ENCODE data around the gene LHX3. TPM values are rescaled to one million over a fixed set of nuclear protein-coding genes. Genes with fewer than 3 reads are reported as not detected.

Gene LHX3
- total RNA-seq, 2 experiments from 2014 or later = not detected

- Mint-ChIP-seq H3K27me3 (no peaks in the 10 kb centered on the region), H3K9me3 (ENCODE audit: low read depth) (no peaks in the 10 kb centered on the region), H3K27ac (no peak overlapping the region), H3K4me3 (no peak overlapping the region), H3K36me3 (ENCODE audit: low read depth) (peaks cover 5% of the 10 kb centered on the region), H3K4me1 (peaks cover 28% of the 10 kb centered on the region)
- POLR2A ChIA-PET = no interaction called here
- DNase-seq (no peak), ATAC-seq (no peak)
- CTCF ChIA-PET = no interaction called here
- intact Hi-C loops (cut with DNase I, micrococcal nuclease) = loop anchor here in 1 of 2 experiments (10.0 kb wide), 2 partner anchors 547 to 1207 kb away; partner anchors contain the start of genes CCDC183, NSMF and TMEM141
These were observed 42.6 kb upstream of the LHX3 start for GRCh38 chr9:136247551-136247916.

GRCh38 chr9:136246849-136247550 is 42.1 kb upstream of the LHX3 start:
- DNase-seq (no peak), ATAC-seq (no peak)
- ChIA-PET POLR2A (no interaction called here), CTCF (interaction anchor here (0.7 kb wide), 1 partner anchor 20 kb away, joined by 3 read pairs; no protein-coding TSS in a partner anchor)
- H3K9me3 Mint-ChIP-seq (ENCODE audit: low read depth) = no peaks in the 10 kb centered on the region
- peaks cover 28% of the 10 kb centered on the region for H3K4me1 Mint-ChIP-seq
- H3K27me3 Mint-ChIP-seq = no peaks in the 10 kb centered on the region
- H3K27ac Mint-ChIP-seq = no peak overlapping the region
- intact Hi-C loops (cut with DNase I, micrococcal nuclease) = loop anchor here in 1 of 2 experiments (10.0 kb wide), 2 partner anchors 548 to 1208 kb away; partner anchors contain the start of genes CCDC183, NSMF and TMEM141
- peaks cover 5% of the 10 kb centered on the region for H3K36me3 Mint-ChIP-seq (ENCODE audit: low read depth)
- no peak overlapping the region for H3K4me3 Mint-ChIP-seq

GRCh38 chr9:136245219-136246150 is 40.6 kb upstream of the LHX3 start, which contains the start of gene QSOX2:
Gene QSOX2 (minus strand): TSS chr9:136245812. CDS start chr9:136245803, 9 bp downstream.
- peak; percentile 61 for ATAC-seq
- intact Hi-C loops (cut with DNase I, micrococcal nuclease) = loop anchor here (1.0 to 10.0 kb wide), 14 partner anchors 13 to 1209 kb away; partner anchors contain the start of genes CAMSAP1 (in 1 of the 2), CCDC183 (in 1 of the 2), DNLZ (in 1 of the 2) and INPP5E (in 1 of the 2)
- CTCF ChIA-PET = interaction anchor here (0.8 to 1.0 kb wide), 2 partner anchors 17 to 22 kb away, joined by 3 to 4 read pairs; no protein-coding TSS in a partner anchor

GRCh38 chr9:136244969-136245218 is 40.0 kb upstream of the LHX3 start:
- H3K9me3 Mint-ChIP-seq (ENCODE audit: low read depth) = no peaks in the 10 kb centered on the region
- H3K27me3 Mint-ChIP-seq = no peaks in the 10 kb centered on the region
- H3K4me1 Mint-ChIP-seq = peaks cover 28% of the 10 kb centered on the region
- intact Hi-C loops (cut with DNase I, micrococcal nuclease) = loop anchor here (1.0 to 10.0 kb wide), 15 partner anchors 13 to 1210 kb away; partner anchors contain the start of genes CAMSAP1 (in 1 of the 2), CCDC183 (in 1 of the 2), DNLZ (in 1 of the 2) and INPP5E (in 1 of the 2)
- DNase-seq = no peak
- H3K27ac Mint-ChIP-seq = peak overlapping the region; percentile 95
- ATAC-seq = no peak
- ChIA-PET CTCF (interaction anchor here (1.0 kb wide), 1 partner anchor 17 kb away, joined by 4 read pairs; no protein-coding TSS in a partner anchor), POLR2A (no interaction called here)
- peaks cover 11% of the 10 kb centered on the region for H3K36me3 Mint-ChIP-seq (ENCODE audit: low read depth)
- H3K4me3 Mint-ChIP-seq = peak overlapping the region; percentile 85

More at GRCh38 chr9:136245219-136246150, 40.6 kb upstream of the LHX3 start, which contains the start of gene QSOX2:
- Mint-ChIP-seq H3K27ac (peak within 1 kb of the TSS; percentile 95), H3K9me3 (ENCODE audit: low read depth) (no peaks in the 10 kb centered on the region), H3K36me3 (ENCODE audit: low read depth) (peaks cover 11% of the 10 kb centered on the region), H3K27me3 (no peaks in the 10 kb centered on the region), H3K4me1 (peaks cover 28% of the 10 kb centered on the region), H3K4me3 (peak within 1 kb of the TSS; percentile 85)
- POLR2A ChIA-PET = no interaction called here
- DNase-seq = peak; percentile 94

- ChIA-PET POLR2A (no interaction called here), CTCF (no interaction called here)
- H3K4me1 Mint-ChIP-seq = peaks cover 28% of the 10 kb centered on the region
- peak overlapping the region; percentile 95 for H3K27ac Mint-ChIP-seq
- peaks cover 11% of the 10 kb centered on the region for H3K36me3 Mint-ChIP-seq (ENCODE audit: low read depth)
- ATAC-seq (peak; percentile 83), DNase-seq (peak; percentile 88)
- no peaks in the 10 kb centered on the region for H3K9me3 Mint-ChIP-seq (ENCODE audit: low read depth)
- intact Hi-C loops (cut with DNase I, micrococcal nuclease) = loop anchor here (1.0 to 10.0 kb wide), 7 partner anchors 12 to 1210 kb away; partner anchors contain the start of genes CCDC183 (in 1 of the 2), NOTCH1 (in 1 of the 2), NSMF (in 1 of the 2) and PAXX (in 1 of the 2)
- no peaks in the 10 kb centered on the region for H3K27me3 Mint-ChIP-seq
- peak overlapping the region; percentile 85 for H3K4me3 Mint-ChIP-seq
These were observed 39.4 kb upstream of the LHX3 start for GRCh38 chr9:136244122-136244968.

- H3K4me1 Mint-ChIP-seq = peaks cover 28% of the 10 kb centered on the region
- no peak for DNase-seq
- peak overlapping the region; percentile 85 for H3K4me3 Mint-ChIP-seq
- H3K27me3 Mint-ChIP-seq = no peaks in the 10 kb centered on the region
- CTCF ChIA-PET = interaction anchor here (1.2 to 1.3 kb wide), 2 partner anchors 11 to 39 kb away, joined by 3 to 5 read pairs; no protein-coding TSS in a partner anchor
- intact Hi-C loops (cut with DNase I, micrococcal nuclease) = loop anchor here (1.0 to 10.0 kb wide), 7 partner anchors 11 to 1211 kb away; partner anchors contain the start of genes CCDC183 (in 1 of the 2), NOTCH1 (in 1 of the 2), NSMF (in 1 of the 2) and PAXX (in 1 of the 2)
- POLR2A ChIA-PET = no interaction called here
- peaks cover 11% of the 10 kb centered on the region for H3K36me3 Mint-ChIP-seq (ENCODE audit: low read depth)
- peak overlapping the region; percentile 95 for H3K27ac Mint-ChIP-seq
- no peak for ATAC-seq
- no peaks in the 10 kb centered on the region for H3K9me3 Mint-ChIP-seq (ENCODE audit: low read depth)
These were observed 38.7 kb upstream of the LHX3 start for GRCh38 chr9:136243631-136244030.

- Mint-ChIP-seq H3K36me3 (ENCODE audit: low read depth) (peaks cover 11% of the 10 kb centered on the region), H3K27me3 (no peaks in the 10 kb centered on the region), H3K4me1 (peaks cover 28% of the 10 kb centered on the region), H3K4me3 (no peak overlapping the region), H3K9me3 (ENCODE audit: low read depth) (no peaks in the 10 kb centered on the region), H3K27ac (peak overlapping the region; percentile 95)
- DNase-seq (no peak), ATAC-seq (no peak)
- ChIA-PET CTCF (interaction anchor here (0.8 to 1.3 kb wide), 3 partner anchors 10 to 40 kb away, joined by 3 to 5 read pairs (median 3); no protein-coding TSS in a partner anchor), POLR2A (interaction anchor here (1.0 kb wide), 1 partner anchor 20 kb away, joined by 3 read pairs; no protein-coding TSS in a partner anchor)
- intact Hi-C loops (cut with DNase I, micrococcal nuclease) = loop anchor here in 1 of 2 experiments (10.0 kb wide), 2 partner anchors 552 to 1212 kb away; partner anchors contain the start of genes CCDC183, NSMF and TMEM141
These were observed 38.1 kb upstream of the LHX3 start for GRCh38 chr9:136242918-136243525.

GRCh38 chr9:136242248-136242647 is 37.3 kb upstream of the LHX3 start:
- CTCF ChIA-PET = interaction anchor here (0.5 to 1.2 kb wide), 3 partner anchors 10 to 158 kb away, joined by 3 read pairs; partner anchors contain the start of gene SNAPC4
- DNase-seq (no peak), ATAC-seq (no peak)
- Mint-ChIP-seq H3K4me3 (no peak overlapping the region), H3K9me3 (ENCODE audit: low read depth) (no peaks in the 10 kb centered on the region), H3K4me1 (peaks cover 28% of the 10 kb centered on the region), H3K27ac (no peak overlapping the region), H3K27me3 (no peaks in the 10 kb centered on the region), H3K36me3 (ENCODE audit: low read depth) (peaks cover 11% of the 10 kb centered on the region)
- intact Hi-C loops (cut with DNase I, micrococcal nuclease) = loop anchor here in 1 of 2 experiments (10.0 kb wide), 2 partner anchors 553 to 1213 kb away; partner anchors contain the start of genes CCDC183, NSMF and TMEM141
- POLR2A ChIA-PET = interaction anchor here (1.0 kb wide), 1 partner anchor 19 kb away, joined by 3 read pairs; no protein-coding TSS in a partner anchor

- H3K36me3 Mint-ChIP-seq (ENCODE audit: low read depth) = peaks cover 11% of the 10 kb centered on the region
- H3K27ac Mint-ChIP-seq = no peak overlapping the region
- intact Hi-C loops (cut with DNase I, micrococcal nuclease) = loop anchor here in 1 of 2 experiments (10.0 kb wide), 2 partner anchors 553 to 1213 kb away; partner anchors contain the start of genes CCDC183, NSMF and TMEM141
- DNase-seq = no peak
- no peak overlapping the region for H3K4me3 Mint-ChIP-seq
- no peak for ATAC-seq
- POLR2A ChIA-PET = no interaction called here
- peaks cover 28% of the 10 kb centered on the region for H3K4me1 Mint-ChIP-seq
- no peaks in the 10 kb centered on the region for H3K9me3 Mint-ChIP-seq (ENCODE audit: low read depth)
- no peaks in the 10 kb centered on the region for H3K27me3 Mint-ChIP-seq
- CTCF ChIA-PET = interaction anchor here (0.5 kb wide), 1 partner anchor 159 kb away, joined by 3 read pairs; the partner anchor contains the start of gene SNAPC4
These were observed 36.6 kb upstream of the LHX3 start for GRCh38 chr9:136241542-136241941.

Data from activated CD4-positive, alpha-beta T cell treated with anti-CD3 and anti-CD28 coated beads for 36 hours (primary cell).